Adrenal gland (tissue), 12 donors: Measurements from ENCODE around the gene XRCC5. TPM values are rescaled to one million over a fixed set of nuclear protein-coding genes. Genes with fewer than 3 reads are reported as not detected.

Source experiments
- DNase-seq, 7 donors: peaks; one replicate each; pipeline ENCODE4 v3.0.0-alpha.2; 2019 to 2020
- H3K27ac ChIP-seq, 5 donors: fragments of 200-600 bp; sonication (generic) in 4 of 5; 1 replicate in 3 of 5; 2 replicates in 2 of 5; pipeline versions ENCODE4 v1.5.1 to v1.8.0; 2016 to 2020; ENCODE audit warnings: mild to moderate bottlenecking in 1 of 5
- H3K27me3 ChIP-seq: fragments of 200-600 bp; 2 replicates; pipeline ENCODE4 v1.8.0; 2021
- H3K36me3 ChIP-seq, 2 donors: fragments of 200-600 bp; replicated peaks in 1 of 2; 1 replicate in 1 of 2; 2 replicates in 1 of 2; pipeline versions ENCODE4 v1.5.1 to v1.8.0; 2018 to 2022
- H3K4me1 ChIP-seq, 2 donors: fragments of 200-600 bp; replicated peaks in 1 of 2; 1 replicate in 1 of 2; 2 replicates in 1 of 2; pipeline versions ENCODE4 v1.5.1 to v1.8.0; 2018 to 2021
- H3K4me3 ChIP-seq, 4 donors: fragments of 200-600 bp; sonication (generic) in 3 of 4; one replicate each; pipeline ENCODE4 v1.5.1; 2016 to 2018
- H3K9me3 ChIP-seq, 3 donors: fragments of 200-600 bp; sonication (generic) in 1 of 3; replicated peaks in 1 of 3; 1 replicate in 2 of 3; 2 replicates in 1 of 3; pipeline versions ENCODE4 v1.5.1 to v1.8.0; 2016 to 2021
- CTCF ChIP-seq, 6 experiments: fragments of 450-650 bp in 4 of 6; fragments of 200-600 bp in 2 of 6; sonication (generic) in 1 of 6; IDR thresholded peaks; 1 replicate in 5 of 6; 2 replicates in 1 of 6; pipeline versions ENCODE4 v1.5.1 to v1.8.0; 2016 to 2021; ENCODE audit warnings: antibody characterized with exemption in 6 of 6, mild to moderate bottlenecking in 2 of 6, moderate library complexity in 1 of 6
- POLR2A ChIP-seq, 2 donors: fragments of 450-650 bp; IDR thresholded peaks; one replicate each; pipeline ENCODE4 v1.6.1; 2017; ENCODE audit warnings: antibody characterized with exemption in 2 of 2, mild to moderate bottlenecking in 2 of 2, moderate library complexity in 1 of 2
- WGBS, 4 donors: extraction: QIAGEN DNeasy Blood & Tissue Kit in 2 of 4; methylation state at CpG; one replicate each; pipeline versions ENCODE4 v1.1.5 to v1.1.7; 2013 to 2017; 5-methylcytosine and 5-hydroxymethylcytosine counted together
- intact Hi-C, 2 donors: fragments of 100-400 bp; cut with DNase I; formaldehyde crosslinking; loops; one replicate each; pipeline versions ENCODE4 v1.14.1 to v1.15.0; 2022 to 2023
- polyA plus RNA-seq, 3 donors: library from polyadenylated mRNA; stranded (reverse); fragments of 200-250 nt in 2 of 3; fragments of 350-450 nt in 1 of 3; fragmentation: Illumina TruSeq in 1 of 3; extraction: RNeasy Lipid Tissue Mini Kit (QIAGEN cat#74804) in 1 of 3; gene quantifications; one replicate each; pipeline ENCODE4 v1.2.3, GENCODE V29; 2013 to 2014
- total RNA-seq, 9 donors: library from RNA; depleted of rRNA in 4 of 9; stranded (reverse); fragments of >200 nt in 4 of 9; fragments of 120-200 nt in 1 of 9; fragmentation: NEBNext Ultra II Directional in 1 of 9; extraction: Animal tissue kit (Norgen Biotek cat#: 25700) in 1 of 9; gene quantifications; one replicate each; pipeline versions ENCODE4 v1.1.0 to v1.2.4, GENCODE V29; 2013 to 2023
- donor health status: healthy with polysubstance abuse.
- donor health status: Bipolar disorder and iron deficiency.
- donor health status: DM: yes; HTN: yes; CAD: no.
- donor health status: DM: no; HTN: no; CAD: no.
- donor health status: DM: no; HTN: no; CAD: no.
- donor health status: DM: yes; HTN: yes; CAD: no.

Gene XRCC5
- total and polyA plus RNA-seq, 12 donors: 58.4 to 224 (median 158) TPM

- H3K36me3 ChIP-seq: peaks cover 0 to 70% of the 10 kb centered on the region in 2 donors
- H3K4me3 ChIP-seq: no peak overlapping the region
- H3K27me3 ChIP-seq: no peaks in the 10 kb centered on the region
- no peak overlapping the region for H3K27ac ChIP-seq
- H3K9me3 ChIP-seq: no peaks in the 10 kb centered on the region
- peaks cover 11 to 30% of the 10 kb centered on the region in 2 donors for H3K4me1 ChIP-seq
- TF ChIP-seq POLR2A (IDR thresholded peaks at IDR 0.05): no peak
- no peak for TF ChIP-seq CTCF (IDR thresholded peaks at IDR 0.05)
- intact Hi-C loops: loop anchor here in 1 of 2 donors (10.0 kb wide), 1 partner anchor 287 kb away; no protein-coding TSS in a partner anchor
- DNase-seq: no peak
- 70 to 85% (median 79%) methylated on average over 4 of the region's 4 CpGs for WGBS, 4 donors
Measured at GRCh38 chr2:216117561-216118340, 8.6 kb downstream of the XRCC5 start.

GRCh38 chr2:216118474-216118873, 9.3 kb downstream of the XRCC5 start:
- H3K4me3 ChIP-seq: no peak overlapping the region
- H3K4me1 ChIP-seq: peaks cover 11 to 30% of the 10 kb centered on the region in 2 donors
- no peak for DNase-seq
- intact Hi-C loops: loop anchor here in 1 of 2 donors (10.0 kb wide), 1 partner anchor 286 kb away; no protein-coding TSS in a partner anchor
- TF ChIP-seq CTCF (IDR thresholded peaks at IDR 0.05) (no peak), POLR2A (IDR thresholded peaks at IDR 0.05) (no peak)
- peaks cover 0 to 69% of the 10 kb centered on the region in 2 donors for H3K36me3 ChIP-seq
- no peaks in the 10 kb centered on the region for H3K27me3 ChIP-seq
- no peak overlapping the region for H3K27ac ChIP-seq
- no peaks in the 10 kb centered on the region for H3K9me3 ChIP-seq
- 80 to 100% (median 86%) methylated on average over 1 of the region's 1 CpG for WGBS, 4 donors

GRCh38 chr2:216119146-216119545, 10.0 kb downstream of the XRCC5 start:
- H3K36me3 ChIP-seq: peaks cover 0 to 69% of the 10 kb centered on the region in 2 donors
- no peak for DNase-seq
- 55 to 81% (median 72%) methylated on average over 2 of the region's 2 CpGs for WGBS, 4 donors
- no peaks in the 10 kb centered on the region for H3K27me3 ChIP-seq
- no peaks in the 10 kb centered on the region for H3K9me3 ChIP-seq
- peaks cover 10 to 25% of the 10 kb centered on the region in 2 donors for H3K4me1 ChIP-seq
- intact Hi-C loops: loop anchor here in 1 of 2 donors (10.0 kb wide), 1 partner anchor 286 kb away; no protein-coding TSS in a partner anchor
- TF ChIP-seq CTCF (IDR thresholded peaks at IDR 0.05): no peak
- no peak overlapping the region for H3K27ac ChIP-seq
- H3K4me3 ChIP-seq: no peak overlapping the region

- H3K27ac ChIP-seq: no peak overlapping the region
- no peak overlapping the region for H3K4me3 ChIP-seq
- H3K9me3 ChIP-seq: no peaks in the 10 kb centered on the region
- H3K4me1 ChIP-seq: peaks cover 7 to 21% of the 10 kb centered on the region in 2 donors
- WGBS, 4 donors: 83 to 88% (median 87%) methylated on average over 3 of the region's 3 CpGs
- H3K36me3 ChIP-seq: peaks cover 0 to 76% of the 10 kb centered on the region in 2 donors
- intact Hi-C loops: loop anchor here in 1 of 2 donors (10.0 kb wide), 1 partner anchor 285 kb away; no protein-coding TSS in a partner anchor
- DNase-seq: no peak
- no peaks in the 10 kb centered on the region for H3K27me3 ChIP-seq
- TF ChIP-seq POLR2A (IDR thresholded peaks at IDR 0.05) (no peak), CTCF (IDR thresholded peaks at IDR 0.05) (no peak)
Measured at GRCh38 chr2:216119986-216120385, 10.8 kb downstream of the XRCC5 start.
